HG03103 (cell line): Measurements from ENCODE around the gene RGS13.

Source experiments
- ATAC-seq: cut with Tn5 transposase; IDR thresholded peaks from one replicate; pipeline ENCODE4 v1.9.1; 2021; ENCODE audit warnings: low read depth; ENCODE audit not compliant: unreplicated experiment

RGS13 gene

GRCh38 chr1:192626366-192627179, 9.4 kb upstream of the RGS13 start:
- ATAC-seq, result peak; percentile 91

- ATAC-seq, result no peak
Observed at GRCh38 chr1:192627901-192628300, 8.0 kb upstream of the RGS13 start.

GRCh38 chr1:192628396-192629057, 7.4 kb upstream of the RGS13 start:
- ATAC-seq, result no peak

- ATAC-seq, result no peak
Observed at GRCh38 chr1:192629612-192630011, 6.3 kb upstream of the RGS13 start.

- ATAC-seq, result no peak
Observed at GRCh38 chr1:192630521-192631287, 5.2 kb upstream of the RGS13 start.

GRCh38 chr1:192631749-192632148, 4.2 kb upstream of the RGS13 start:
- ATAC-seq, result no peak

GRCh38 chr1:192632188-192632587, 3.8 kb upstream of the RGS13 start:
- ATAC-seq, result no peak

- no peak for ATAC-seq
Observed at GRCh38 chr1:192632641-192633532, 3.1 kb upstream of the RGS13 start.

- ATAC-seq, result no peak
Observed at GRCh38 chr1:192633533-192634253, 2.3 kb upstream of the RGS13 start.

- no peak for ATAC-seq
Observed at GRCh38 chr1:192635041-192635440, 906 bp upstream of the RGS13 start.

- ATAC-seq, result peak; percentile 70
Observed at GRCh38 chr1:192639607-192640368, 3.8 kb downstream of the RGS13 start.

- ATAC-seq, result no peak
Observed at GRCh38 chr1:192652159-192652558, 16.2 kb downstream of the RGS13 start.

GRCh38 chr1:192654120-192654519, 18.2 kb downstream of the RGS13 start:
- no peak for ATAC-seq

- ATAC-seq, result no peak
Observed at GRCh38 chr1:192654591-192655251, 18.8 kb downstream of the RGS13 start.

- no peak for ATAC-seq
Observed at GRCh38 chr1:192657760-192658159, 21.8 kb downstream of the RGS13 start.

GRCh38 chr1:192658255-192658654, 22.3 kb downstream of the RGS13 start:
- no peak for ATAC-seq

- ATAC-seq, result no peak
Observed at GRCh38 chr1:192660613-192661012, 24.7 kb downstream of the RGS13 start.

- no peak for ATAC-seq
Observed at GRCh38 chr1:192668409-192668983, 32.5 kb downstream of the RGS13 start.
